K562 (cell line): ENCODE results near the gene NPIPB6. TPM values are rescaled to one million over a fixed set of nuclear protein-coding genes. Genes with fewer than 3 reads are reported as not detected.

ENCODE experiments used
- ATAC-seq: fragments of 200-7000 bp; cut with Tn5 transposase; 3 replicates; pipeline ENCODE4 v1.9.1; 2020; ENCODE audit warnings: moderate library complexity
- BruUV-seq: library from RNA; stranded (reverse); fragments of 400-500 nt; replicated peaks from 2 replicates; lab custom pipeline; 2021; lab: Mats Ljungman, UMichigan
- CTCF ChIA-PET: fragments of 300-600 bp; formaldehyde crosslinking; extraction: SDS; loops from one replicate; lab custom pipeline; 2021; ENCODE audit warnings: low intra/inter-chr PET ratio; lab: Yijun Ruan, JAX
- POLR2A ChIA-PET: fragments of 300-600, 350-650 bp; sonication (Branson Sonifier 250); formaldehyde crosslinking; extraction: SDS; loops from one replicate; lab custom pipeline; 2021; ENCODE audit warnings: antibody characterized with exemption, inconsistent platforms; lab: Yijun Ruan, JAX
- DNase-seq, 4 experiments: peaks; one replicate each; pipeline versions ENCODE4 v3.0.0 to v3.0.0-alpha.2; 2011 to 2018; ENCODE audit warnings: low spot score in 3 of 4, mixed read lengths in 3 of 4; ENCODE audit errors: extremely low read depth in 1 of 4
- FAIRE-seq: peaks from 2 replicates; lab custom pipeline; 2011; peaks lifted over from hg19 to GRCh38; lab: Jason Lieb, UNC
- H2AFZ ChIP-seq: 2 replicates; pipeline ENCODE4 v1.6.0; 2011; ENCODE audit warnings: low read depth, low read length, control low read depth, inconsistent platforms
- H3K27ac ChIP-seq: fragments of 200-600 bp; 3 replicates; pipeline ENCODE4 v1.8.0; 2011; ENCODE audit warnings: low read depth, mild to moderate bottlenecking, control low read depth, inconsistent platforms, low read length, moderate library complexity, mixed read lengths; ENCODE audit errors: extremely low read depth
- H3K27me3 ChIP-seq, 2 experiments: fragments of 300-600 bp in 1 of 2; 2 replicates in 1 of 2; 3 replicates in 1 of 2; pipeline versions ENCODE4 v1.6.0 to v1.8.0; 2011; ENCODE audit warnings: inconsistent platforms in 2 of 2, low read length in 2 of 2, mild to moderate bottlenecking in 1 of 2, mixed read lengths in 1 of 2, moderate library complexity in 1 of 2; ENCODE audit not compliant: control insufficient read depth in 2 of 2, insufficient read depth in 2 of 2
- H3K36me3 ChIP-seq: fragments of 300-600 bp; 3 replicates; pipeline ENCODE4 v1.8.0; 2011; ENCODE audit warnings: mild to moderate bottlenecking, low read length, inconsistent platforms; ENCODE audit not compliant: control insufficient read depth, insufficient read depth
- H3K4me1 ChIP-seq, 2 experiments: fragments of 200-600 bp in 1 of 2; replicated peaks in 1 of 2; 2 replicates in 1 of 2; 3 replicates in 1 of 2; pipeline versions ENCODE4 v1.5.1 to v1.8.0; 2011; ENCODE audit warnings: inconsistent platforms in 2 of 2, low read length in 2 of 2, mild to moderate bottlenecking in 1 of 2, mixed read lengths in 1 of 2, moderate library complexity in 1 of 2; ENCODE audit not compliant: control insufficient read depth in 2 of 2, insufficient read depth in 2 of 2
- H3K4me2 ChIP-seq: 2 replicates; pipeline ENCODE4 v1.6.1; 2011; ENCODE audit warnings: low read length, control low read depth, inconsistent platforms, mixed read lengths; ENCODE audit not compliant: insufficient read depth
- H3K4me3 ChIP-seq: fragments of 200-600 bp; sonication (generic), shearing (Covaris generic); 2 replicates; pipeline ENCODE4 v1.5.1; 2016; ENCODE audit warnings: control low read depth, inconsistent platforms
- H3K79me2 ChIP-seq: fragments of 200-600 bp; 3 replicates; pipeline ENCODE4 v1.8.0; 2011; ENCODE audit warnings: low read length, inconsistent platforms; ENCODE audit not compliant: control insufficient read depth, insufficient read depth
- H3K9ac ChIP-seq, 2 experiments: 2 replicates each; pipeline versions ENCODE4 v1.6.0 to v1.6.1; 2011; ENCODE audit warnings: low read depth in 2 of 2, low read length in 2 of 2, control low read depth in 1 of 2, inconsistent platforms in 1 of 2, mild to moderate bottlenecking in 1 of 2, mixed read lengths in 1 of 2; ENCODE audit not compliant: insufficient read depth in 1 of 2
- H3K9me1 ChIP-seq: one replicate; pipeline ENCODE4 v1.6.0; 2011; ENCODE audit warnings: inconsistent platforms, mild to moderate bottlenecking, low read length, moderate library complexity; ENCODE audit not compliant: control insufficient read depth, insufficient read depth
- H3K9me3 ChIP-seq: replicated peaks from 2 replicates; pipeline ENCODE4 v1.5.1; 2011; ENCODE audit warnings: low read depth, low read length, inconsistent platforms; ENCODE audit not compliant: control insufficient read depth, insufficient read depth
- H4K20me1 ChIP-seq: replicated peaks from 2 replicates; pipeline ENCODE4 v1.6.1; 2011; ENCODE audit warnings: low read length, inconsistent platforms, mixed read lengths; ENCODE audit not compliant: control insufficient read depth, insufficient read depth
- CHCHD3 ChIP-seq: fragments of 250-450 bp; sonication (Bioruptor Pico); IDR thresholded peaks from 2 replicates; pipeline ENCODE4 v2.1.2; 2022; ENCODE audit warnings: mild to moderate bottlenecking
- CHD1 ChIP-seq: fragments of 200-600 bp; sonication (generic); IDR thresholded peaks from one replicate; pipeline ENCODE4 v1.6.1; 2012; ENCODE audit warnings: mild to moderate bottlenecking, moderate library complexity, low read length, inconsistent platforms
- EP300 ChIP-seq: IDR thresholded peaks from 2 replicates; pipeline ENCODE4 v1.6.1; 2012; ENCODE audit warnings: low read length, improper control_type of control experiment
- ERF ChIP-seq: fragments of 450-650 bp; formaldehyde crosslinking; IDR thresholded peaks from 2 replicates; pipeline ENCODE4 v1.4.0; 2020; ENCODE audit warnings: mild to moderate bottlenecking, mixed read lengths
- IRF2 ChIP-seq: sonication (generic); formaldehyde crosslinking; IDR thresholded peaks from 2 replicates; pipeline ENCODE4 v1.8.1; 2022; ENCODE audit warnings: mild to moderate bottlenecking, missing genetic modification reagents
- KLF6 ChIP-seq: fragments of 250-450 bp; sonication (Bioruptor Pico); IDR thresholded peaks from 2 replicates; pipeline ENCODE4 v1.4.0; 2020; ENCODE audit warnings: mild to moderate bottlenecking, moderate library complexity, borderline replicate concordance
- MAZ ChIP-seq, 2 experiments: fragments of 450-650 bp in 1 of 2; sonication (generic) in 1 of 2; formaldehyde crosslinking; IDR thresholded peaks in 1 of 2; conservative IDR thresholded peaks in 1 of 2; 2 replicates each; pipeline versions ENCODE4 v1.4.0 to v1.5.0; 2020; ENCODE audit warnings: mild to moderate bottlenecking in 1 of 2, missing genetic modification reagents in 1 of 2
- PML ChIP-seq: IDR thresholded peaks from 2 replicates; pipeline ENCODE4 v1.6.1; 2012; ENCODE audit warnings: low read length, inconsistent platforms
- SIN3B ChIP-seq: fragments of 450-650 bp; IDR thresholded peaks from 2 replicates; pipeline ENCODE4 v1.6.1; 2017; ENCODE audit warnings: low read depth, mild to moderate bottlenecking, moderate library complexity
- XRCC4 ChIP-seq: IDR thresholded peaks from one replicate; pipeline ENCODE4 v1.6.1; 2011; ENCODE audit not compliant: insufficient read depth, insufficient read length; ENCODE audit errors: extremely low read depth
- WGBS: fragments of 100-300 bp; shearing (Covaris generic); methylation state at CpG from one replicate; pipeline ENCODE4 v1.1.6; 2016; ENCODE audit warnings: low coverage, mixed read lengths; ENCODE audit not compliant: insufficient coverage; ENCODE audit errors: missing lambda C conversion rate; 5-methylcytosine and 5-hydroxymethylcytosine counted together
- in situ Hi-C: fragments of 300-500 bp; cut with MboI; formaldehyde crosslinking; loops from 4 replicates; pipeline ENCODE4 v1.15.0; 2018; ENCODE audit warnings: inconsistent platforms, mixed read lengths
- intact Hi-C: fragments of 100-400 bp; cut with micrococcal nuclease; formaldehyde crosslinking; loops from 2 replicates; pipeline ENCODE4 v1.14.2; 2022
- polyA plus RNA-seq, 8 experiments: library from polyadenylated mRNA; depleted of rRNA in 4 of 8; stranded (reverse) in 5 of 8; unstranded in 3 of 8; fragments of >200 nt; fragmentation: Nextera tagmentation in 2 of 8; fragmentation: Illumina TruSeq in 1 of 8; extraction: Ambion mirVana in 2 of 8; extraction: Trizol in 1 of 8; gene quantifications; 2 replicates each; pipeline versions ENCODE4 v1.2.1 to v1.2.3, GENCODE V29; 2011 to 2014; ENCODE audit warnings: inconsistent platforms in 1 of 8, missing spikeins in 1 of 8
- total RNA-seq, 7 experiments: library from RNA; depleted of rRNA in 6 of 7; stranded (reverse); fragments of >200 nt in 6 of 7; fragmentation: Illumina TruSeq in 2 of 7; extraction: Trizol in 2 of 7; gene quantifications; 2 replicates each; pipeline versions ENCODE4 v1.2.1 to v1.2.3, GENCODE V29; 2011 to 2021; ENCODE audit warnings: low replicate concordance in 1 of 7
- TF ChIP-seq, protein P1 (sequence below): fragments of 150-350 bp; conservative IDR thresholded peaks from 2 replicates; pipeline ENCODE4 v1.6.1; 2014; ENCODE audit warnings: low read length

Gene NPIPB6
- total and polyA plus RNA-seq, 9 of the 15 experiments (the other 6 are each of a cell fraction or from before 2014, with no cell fraction given) = 0.03 to 0.91 (median 0.40) TPM; not detected in 1

GRCh38 chr16:28320741-28321140 is 42.6 kb downstream of the NPIPB6 start:
- no peak overlapping the region for H3K4me2 ChIP-seq
- no TSS peak for BruUV-seq
- FAIRE-seq (no peak), ATAC-seq (no peak), DNase-seq (no peak)
- peaks cover 7% of the 10 kb centered on the region for H4K20me1 ChIP-seq
- H3K79me2 ChIP-seq = no peaks in the 10 kb centered on the region
- ChIA-PET CTCF (no interaction called here), POLR2A (no interaction called here)
- H3K36me3 ChIP-seq = no peaks in the 10 kb centered on the region
- no peak overlapping the region for H3K4me3 ChIP-seq
- WGBS = 46% methylated on average over 22 of the region's 49 CpGs
- no peak overlapping the region for H3K9ac ChIP-seq
- H3K4me1 ChIP-seq = peaks cover 0 to 35% of the 10 kb centered on the region in 2 experiments; a peak in 2 of 5 replicates
- H3K9me1 ChIP-seq = no peaks in the 10 kb centered on the region
- TF ChIP-seq XRCC4 (no peak), IRF2 (CRISPR knock-in tag) (no peak), ERF (no peak), SIN3B (no peak), CHCHD3 (no peak), EP300 (no peak), KLF6 (CRISPR knock-in tag) (no peak), MAZ (CRISPR knock-in tag; conservative IDR thresholded peaks at IDR 0.05 in 1 of 2, IDR thresholded peaks at IDR 0.05 in 1 of 2) (no peak), CHD1 (no peak), PML (no peak)
- TF ChIP-seq, protein P1, sequence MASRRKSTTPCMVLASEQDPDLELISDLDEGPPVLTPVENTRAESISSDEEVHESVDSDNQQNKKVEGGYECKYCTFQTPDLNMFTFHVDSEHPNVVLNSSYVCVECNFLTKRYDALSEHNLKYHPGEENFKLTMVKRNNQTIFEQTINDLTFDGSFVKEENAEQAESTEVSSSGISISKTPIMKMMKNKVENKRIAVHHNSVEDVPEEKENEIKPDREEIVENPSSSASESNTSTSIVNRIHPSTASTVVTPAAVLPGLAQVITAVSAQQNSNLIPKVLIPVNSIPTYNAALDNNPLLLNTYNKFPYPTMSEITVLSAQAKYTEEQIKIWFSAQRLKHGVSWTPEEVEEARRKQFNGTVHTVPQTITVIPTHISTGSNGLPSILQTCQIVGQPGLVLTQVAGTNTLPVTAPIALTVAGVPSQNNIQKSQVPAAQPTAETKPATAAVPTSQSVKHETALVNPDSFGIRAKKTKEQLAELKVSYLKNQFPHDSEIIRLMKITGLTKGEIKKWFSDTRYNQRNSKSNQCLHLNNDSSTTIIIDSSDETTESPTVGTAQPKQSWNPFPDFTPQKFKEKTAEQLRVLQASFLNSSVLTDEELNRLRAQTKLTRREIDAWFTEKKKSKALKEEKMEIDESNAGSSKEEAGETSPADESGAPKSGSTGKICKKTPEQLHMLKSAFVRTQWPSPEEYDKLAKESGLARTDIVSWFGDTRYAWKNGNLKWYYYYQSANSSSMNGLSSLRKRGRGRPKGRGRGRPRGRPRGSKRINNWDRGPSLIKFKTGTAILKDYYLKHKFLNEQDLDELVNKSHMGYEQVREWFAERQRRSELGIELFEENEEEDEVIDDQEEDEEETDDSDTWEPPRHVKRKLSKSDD = no peak
- H2AFZ ChIP-seq = no peak overlapping the region
- H3K27me3 ChIP-seq = peaks cover 0 to 17% of the 10 kb centered on the region in 2 experiments; a peak in 2 of 5 replicates
- intact Hi-C loops = no loop called here
- in situ Hi-C loops = no loop called here
- H3K27ac ChIP-seq = no peak overlapping the region
- no peaks in the 10 kb centered on the region for H3K9me3 ChIP-seq
